Upper lobe of left lung (tissue), 4 donors: ENCODE measurements around the gene EEF2K.

Source experiments
- CTCF ChIP-seq, 6 experiments: fragments of 450-650 bp in 4 of 6; fragments of 200-600 bp in 2 of 6; sonication (generic) in 2 of 6; IDR thresholded peaks; one replicate each; pipeline ENCODE4 v1.5.1; 2016 to 2019; ENCODE audit warnings: antibody characterized with exemption in 6 of 6
- EP300 ChIP-seq, 4 donors: sonication (generic); formaldehyde crosslinking; IDR thresholded peaks; one replicate each; pipeline ENCODE4 v1.5.1; 2017; ENCODE audit warnings: antibody characterized with exemption in 4 of 4, control low read depth in 2 of 4

- TF ChIP-seq CTCF (IDR thresholded peaks at IDR 0.05) (no peak), EP300 (IDR thresholded peaks at IDR 0.05) (no peak)
Measured at GRCh38 chr16:22255335-22255734, 49.3 kb downstream of the EEF2K start.
